MM.1S (cell line): Measurements from ENCODE around the gene HOXD9.

Source experiments
- EZH2phosphoT487 ChIP-seq: fragments of 300-600 bp; sonication (generic); IDR thresholded peaks from 2 replicates; pipeline ENCODE4 v1.6.1; 2018; ENCODE audit warnings: antibody characterized with exemption, low read length
- TF ChIP-seq, protein P1 (sequence below): fragments of 300-600 bp; sonication (generic); IDR thresholded peaks from 2 replicates; pipeline ENCODE4 v1.5.1; 2016; ENCODE audit warnings: antibody characterized with exemption, low read length, mixed read lengths

DNA sequence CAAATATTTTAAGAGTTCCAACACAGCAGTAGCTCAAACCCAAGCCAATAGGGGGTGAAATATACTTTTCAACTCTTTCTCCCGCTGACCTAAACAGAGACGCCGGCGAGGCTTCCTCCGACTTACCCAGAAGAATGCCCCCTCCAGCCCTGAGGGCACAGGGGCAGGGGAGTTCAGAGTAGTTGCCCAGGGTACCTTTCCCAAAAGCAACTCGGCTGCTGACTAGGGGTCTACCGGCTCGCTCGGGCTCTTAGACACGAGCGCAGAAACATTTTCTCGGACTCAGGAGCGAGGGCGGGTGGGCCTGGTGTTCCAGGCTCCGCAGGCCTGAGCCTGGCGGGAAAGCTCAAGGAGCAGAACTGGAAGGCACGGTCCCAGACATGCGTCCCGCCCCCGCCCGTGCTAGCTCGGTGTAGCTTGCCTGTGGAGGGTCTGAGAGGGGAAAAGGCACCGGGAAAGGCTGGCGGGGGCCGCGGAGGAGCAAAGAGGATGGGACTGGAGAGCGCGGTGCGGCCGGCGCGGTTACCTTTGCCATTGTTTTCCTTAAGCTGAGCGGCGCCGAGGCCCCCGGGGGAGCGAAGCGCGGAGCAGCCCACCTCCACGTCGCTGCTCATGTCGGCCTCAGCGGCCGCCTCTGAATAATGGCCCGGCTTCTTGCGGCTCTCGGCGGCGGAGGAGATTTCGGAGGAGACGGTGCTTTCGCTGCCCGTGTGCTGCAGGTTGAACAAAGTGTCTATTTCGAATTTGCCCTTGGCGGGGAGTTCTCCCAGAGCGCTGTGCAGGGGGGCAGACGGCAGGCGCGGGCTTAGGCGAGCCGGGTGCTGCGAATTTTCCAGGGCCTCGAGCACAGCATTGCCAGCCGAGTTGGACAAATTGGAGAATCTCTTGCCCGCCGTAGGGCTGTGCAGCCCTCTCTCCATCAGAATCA is 39.4 kb upstream of the HOXD9 start:
- TF ChIP-seq, protein P1, sequence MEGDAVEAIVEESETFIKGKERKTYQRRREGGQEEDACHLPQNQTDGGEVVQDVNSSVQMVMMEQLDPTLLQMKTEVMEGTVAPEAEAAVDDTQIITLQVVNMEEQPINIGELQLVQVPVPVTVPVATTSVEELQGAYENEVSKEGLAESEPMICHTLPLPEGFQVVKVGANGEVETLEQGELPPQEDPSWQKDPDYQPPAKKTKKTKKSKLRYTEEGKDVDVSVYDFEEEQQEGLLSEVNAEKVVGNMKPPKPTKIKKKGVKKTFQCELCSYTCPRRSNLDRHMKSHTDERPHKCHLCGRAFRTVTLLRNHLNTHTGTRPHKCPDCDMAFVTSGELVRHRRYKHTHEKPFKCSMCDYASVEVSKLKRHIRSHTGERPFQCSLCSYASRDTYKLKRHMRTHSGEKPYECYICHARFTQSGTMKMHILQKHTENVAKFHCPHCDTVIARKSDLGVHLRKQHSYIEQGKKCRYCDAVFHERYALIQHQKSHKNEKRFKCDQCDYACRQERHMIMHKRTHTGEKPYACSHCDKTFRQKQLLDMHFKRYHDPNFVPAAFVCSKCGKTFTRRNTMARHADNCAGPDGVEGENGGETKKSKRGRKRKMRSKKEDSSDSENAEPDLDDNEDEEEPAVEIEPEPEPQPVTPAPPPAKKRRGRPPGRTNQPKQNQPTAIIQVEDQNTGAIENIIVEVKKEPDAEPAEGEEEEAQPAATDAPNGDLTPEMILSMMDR, result no peak
- TF ChIP-seq EZH2phosphoT487, result no peak
